SK-N-SH treated with all-trans-retinoic acid at 6 μM for 48 hours (cell line): Measurements from ENCODE around the gene GSG1L.

Experiments used
- ATAC-seq: fragments of 200-7000 bp; cut with Tn5 transposase; 3 replicates; pipeline ENCODE4 v1.9.1; 2020; ENCODE audit warnings: mild to moderate bottlenecking, moderate library complexity
- ARNTL ChIP-seq: fragments of 450-650 bp; formaldehyde crosslinking; IDR thresholded peaks from 2 replicates; pipeline ENCODE4 v1.5.0; 2020; ENCODE audit warnings: low read depth, mild to moderate bottlenecking, moderate library complexity, borderline replicate concordance
- BACH2 ChIP-seq: fragments of 250-450 bp; sonication (Bioruptor Pico); IDR thresholded peaks from 2 replicates; pipeline ENCODE4 v1.9.0; 2021; ENCODE audit warnings: mild to moderate bottlenecking, borderline replicate concordance
- ESRRG ChIP-seq: fragments of 250-450 bp; sonication (Bioruptor Pico); IDR thresholded peaks from 2 replicates; pipeline ENCODE4 v1.6.1; 2021; ENCODE audit warnings: mild to moderate bottlenecking
- ISL1 ChIP-seq: fragments of 250-450 bp; sonication (Bioruptor Pico); IDR thresholded peaks from 2 replicates; pipeline ENCODE4 v2.1.2; 2022; ENCODE audit warnings: mild to moderate bottlenecking, moderate library complexity
- OSR1 ChIP-seq: fragments of 250-450 bp; sonication (Bioruptor Pico); IDR thresholded peaks from 2 replicates; pipeline ENCODE4 v1.8.0; 2022; ENCODE audit warnings: moderate library complexity, mild to moderate bottlenecking, inconsistent platforms
- PPARA ChIP-seq: fragments of 250-450 bp; sonication (Bioruptor Pico); IDR thresholded peaks from 2 replicates; pipeline ENCODE4 v1.5.0; 2020; ENCODE audit warnings: mild to moderate bottlenecking, borderline replicate concordance
- RARB ChIP-seq: fragments of 250-450 bp; sonication (Bioruptor Pico); IDR thresholded peaks from 2 replicates; pipeline ENCODE4 v1.8.0; 2021; ENCODE audit warnings: mild to moderate bottlenecking, moderate library complexity
- SNAI2 ChIP-seq: fragments of 250-450 bp; sonication (Bioruptor Pico); IDR thresholded peaks from 2 replicates; pipeline ENCODE4 v1.5.0; 2020; ENCODE audit warnings: mild to moderate bottlenecking, moderate library complexity
- TOX ChIP-seq: fragments of 250-450 bp; sonication (Bioruptor Pico); IDR thresholded peaks from 2 replicates; pipeline ENCODE4 v1.8.0; 2021; ENCODE audit warnings: mild to moderate bottlenecking, moderate library complexity, borderline replicate concordance
- ZC3H10 ChIP-seq: fragments of 250-450 bp; sonication (Bioruptor Pico); IDR thresholded peaks from 2 replicates; pipeline ENCODE4 v1.5.1; 2021; ENCODE audit warnings: mild to moderate bottlenecking, moderate library complexity
- ZFP3 ChIP-seq: fragments of 250-450 bp; sonication (Bioruptor Pico); IDR thresholded peaks from 2 replicates; pipeline ENCODE4 v1.5.0; 2020; ENCODE audit warnings: mild to moderate bottlenecking, moderate library complexity
- ZNF565 ChIP-seq: fragments of 450-650 bp; formaldehyde crosslinking; conservative IDR thresholded peaks from 2 replicates; pipeline ENCODE4 v1.5.0; 2020; ENCODE audit warnings: low read depth, mild to moderate bottlenecking, moderate library complexity
- ZNF70 ChIP-seq: fragments of 450-650 bp; formaldehyde crosslinking; IDR thresholded peaks from 2 replicates; pipeline ENCODE4 v1.5.0; 2020; ENCODE audit warnings: mild to moderate bottlenecking, moderate library complexity
- ZNF8 ChIP-seq: fragments of 450-650 bp; formaldehyde crosslinking; IDR thresholded peaks from 2 replicates; pipeline ENCODE4 v1.5.0; 2020; ENCODE audit warnings: mild to moderate bottlenecking, moderate library complexity
- TF ChIP-seq, protein P1 (sequence below): fragments of 250-450 bp; sonication (Bioruptor Pico); IDR thresholded peaks from 2 replicates; pipeline ENCODE4 v1.5.1; 2021; ENCODE audit warnings: mild to moderate bottlenecking, moderate library complexity
- TF ChIP-seq, protein P2 (sequence below): fragments of 250-450 bp; sonication (Bioruptor Pico); IDR thresholded peaks from 2 replicates; pipeline ENCODE4 v1.8.0; 2021; ENCODE audit warnings: low read depth, mild to moderate bottlenecking, moderate library complexity, borderline replicate concordance
- TF ChIP-seq, protein P3 (sequence below): fragments of 250-450 bp; sonication (Bioruptor Pico); IDR thresholded peaks from 2 replicates; pipeline ENCODE4 v1.5.0; 2020; ENCODE audit warnings: mild to moderate bottlenecking, moderate library complexity
- TF ChIP-seq, protein P4 (sequence below): fragments of 250-450 bp; sonication (Bioruptor Pico); IDR thresholded peaks from 2 replicates; pipeline ENCODE4 v1.5.1; 2020; ENCODE audit warnings: low read depth, mild to moderate bottlenecking, moderate library complexity

GSG1L gene

DNA sequence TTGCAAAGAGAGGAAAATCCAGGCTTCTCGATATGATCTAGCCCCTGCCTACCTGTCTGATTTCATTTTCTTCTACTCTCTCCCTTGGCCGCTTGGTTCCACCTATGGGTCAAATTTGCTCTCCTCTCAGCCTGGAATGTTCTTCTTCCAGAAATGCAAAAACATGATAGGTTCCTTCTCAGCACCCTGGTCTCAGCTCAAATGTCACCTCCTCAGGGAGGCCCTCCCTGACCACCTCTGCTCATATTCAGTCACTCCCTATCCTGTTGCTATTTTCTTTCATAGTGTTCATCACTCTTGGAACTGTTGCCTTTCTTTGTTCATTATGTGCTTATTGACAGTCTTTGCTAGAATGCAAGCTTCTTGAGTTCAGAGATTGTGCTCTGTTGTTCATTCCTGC, 305.0 kb downstream of the GSG1L start:
- TF ChIP-seq ZNF8 (CRISPR knock-in tag), result no peak
- TF ChIP-seq RARB, result no peak
- TF ChIP-seq, protein P1, sequence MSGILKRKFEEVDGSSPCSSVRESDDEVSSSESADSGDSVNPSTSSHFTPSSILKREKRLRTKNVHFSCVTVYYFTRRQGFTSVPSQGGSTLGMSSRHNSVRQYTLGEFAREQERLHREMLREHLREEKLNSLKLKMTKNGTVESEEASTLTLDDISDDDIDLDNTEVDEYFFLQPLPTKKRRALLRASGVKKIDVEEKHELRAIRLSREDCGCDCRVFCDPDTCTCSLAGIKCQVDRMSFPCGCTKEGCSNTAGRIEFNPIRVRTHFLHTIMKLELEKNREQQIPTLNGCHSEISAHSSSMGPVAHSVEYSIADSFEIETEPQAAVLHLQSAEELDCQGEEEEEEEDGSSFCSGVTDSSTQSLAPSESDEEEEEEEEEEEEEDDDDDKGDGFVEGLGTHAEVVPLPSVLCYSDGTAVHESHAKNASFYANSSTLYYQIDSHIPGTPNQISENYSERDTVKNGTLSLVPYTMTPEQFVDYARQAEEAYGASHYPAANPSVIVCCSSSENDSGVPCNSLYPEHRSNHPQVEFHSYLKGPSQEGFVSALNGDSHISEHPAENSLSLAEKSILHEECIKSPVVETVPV (CRISPR knock-in tag), result no peak
- TF ChIP-seq, protein P2, sequence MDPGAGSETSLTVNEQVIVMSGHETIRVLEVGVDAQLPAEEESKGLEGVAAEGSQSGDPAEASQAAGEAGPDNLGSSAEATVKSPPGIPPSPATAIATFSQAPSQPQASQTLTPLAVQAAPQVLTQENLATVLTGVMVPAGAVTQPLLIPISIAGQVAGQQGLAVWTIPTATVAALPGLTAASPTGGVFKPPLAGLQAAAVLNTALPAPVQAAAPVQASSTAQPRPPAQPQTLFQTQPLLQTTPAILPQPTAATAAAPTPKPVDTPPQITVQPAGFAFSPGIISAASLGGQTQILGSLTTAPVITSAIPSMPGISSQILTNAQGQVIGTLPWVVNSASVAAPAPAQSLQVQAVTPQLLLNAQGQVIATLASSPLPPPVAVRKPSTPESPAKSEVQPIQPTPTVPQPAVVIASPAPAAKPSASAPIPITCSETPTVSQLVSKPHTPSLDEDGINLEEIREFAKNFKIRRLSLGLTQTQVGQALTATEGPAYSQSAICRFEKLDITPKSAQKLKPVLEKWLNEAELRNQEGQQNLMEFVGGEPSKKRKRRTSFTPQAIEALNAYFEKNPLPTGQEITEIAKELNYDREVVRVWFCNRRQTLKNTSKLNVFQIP (CRISPR knock-in tag), result no peak
- no peak for TF ChIP-seq ESRRG
- TF ChIP-seq, protein P3, sequence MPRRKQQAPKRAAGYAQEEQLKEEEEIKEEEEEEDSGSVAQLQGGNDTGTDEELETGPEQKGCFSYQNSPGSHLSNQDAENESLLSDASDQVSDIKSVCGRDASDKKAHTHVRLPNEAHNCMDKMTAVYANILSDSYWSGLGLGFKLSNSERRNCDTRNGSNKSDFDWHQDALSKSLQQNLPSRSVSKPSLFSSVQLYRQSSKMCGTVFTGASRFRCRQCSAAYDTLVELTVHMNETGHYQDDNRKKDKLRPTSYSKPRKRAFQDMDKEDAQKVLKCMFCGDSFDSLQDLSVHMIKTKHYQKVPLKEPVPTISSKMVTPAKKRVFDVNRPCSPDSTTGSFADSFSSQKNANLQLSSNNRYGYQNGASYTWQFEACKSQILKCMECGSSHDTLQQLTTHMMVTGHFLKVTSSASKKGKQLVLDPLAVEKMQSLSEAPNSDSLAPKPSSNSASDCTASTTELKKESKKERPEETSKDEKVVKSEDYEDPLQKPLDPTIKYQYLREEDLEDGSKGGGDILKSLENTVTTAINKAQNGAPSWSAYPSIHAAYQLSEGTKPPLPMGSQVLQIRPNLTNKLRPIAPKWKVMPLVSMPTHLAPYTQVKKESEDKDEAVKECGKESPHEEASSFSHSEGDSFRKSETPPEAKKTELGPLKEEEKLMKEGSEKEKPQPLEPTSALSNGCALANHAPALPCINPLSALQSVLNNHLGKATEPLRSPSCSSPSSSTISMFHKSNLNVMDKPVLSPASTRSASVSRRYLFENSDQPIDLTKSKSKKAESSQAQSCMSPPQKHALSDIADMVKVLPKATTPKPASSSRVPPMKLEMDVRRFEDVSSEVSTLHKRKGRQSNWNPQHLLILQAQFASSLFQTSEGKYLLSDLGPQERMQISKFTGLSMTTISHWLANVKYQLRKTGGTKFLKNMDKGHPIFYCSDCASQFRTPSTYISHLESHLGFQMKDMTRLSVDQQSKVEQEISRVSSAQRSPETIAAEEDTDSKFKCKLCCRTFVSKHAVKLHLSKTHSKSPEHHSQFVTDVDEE (CRISPR knock-in tag), result no peak
- TF ChIP-seq SNAI2 (CRISPR knock-in tag), result no peak
- TF ChIP-seq ZC3H10 (CRISPR knock-in tag), result no peak
- no peak for TF ChIP-seq BACH2 (CRISPR knock-in tag)
- no peak for TF ChIP-seq ZNF70 (CRISPR knock-in tag)
- no peak for TF ChIP-seq TOX (CRISPR knock-in tag)
- no peak for TF ChIP-seq ZFP3 (CRISPR knock-in tag)
- TF ChIP-seq PPARA, result no peak
- TF ChIP-seq OSR1, result no peak
- TF ChIP-seq, all 23 proteins: peak for 0

DNA sequence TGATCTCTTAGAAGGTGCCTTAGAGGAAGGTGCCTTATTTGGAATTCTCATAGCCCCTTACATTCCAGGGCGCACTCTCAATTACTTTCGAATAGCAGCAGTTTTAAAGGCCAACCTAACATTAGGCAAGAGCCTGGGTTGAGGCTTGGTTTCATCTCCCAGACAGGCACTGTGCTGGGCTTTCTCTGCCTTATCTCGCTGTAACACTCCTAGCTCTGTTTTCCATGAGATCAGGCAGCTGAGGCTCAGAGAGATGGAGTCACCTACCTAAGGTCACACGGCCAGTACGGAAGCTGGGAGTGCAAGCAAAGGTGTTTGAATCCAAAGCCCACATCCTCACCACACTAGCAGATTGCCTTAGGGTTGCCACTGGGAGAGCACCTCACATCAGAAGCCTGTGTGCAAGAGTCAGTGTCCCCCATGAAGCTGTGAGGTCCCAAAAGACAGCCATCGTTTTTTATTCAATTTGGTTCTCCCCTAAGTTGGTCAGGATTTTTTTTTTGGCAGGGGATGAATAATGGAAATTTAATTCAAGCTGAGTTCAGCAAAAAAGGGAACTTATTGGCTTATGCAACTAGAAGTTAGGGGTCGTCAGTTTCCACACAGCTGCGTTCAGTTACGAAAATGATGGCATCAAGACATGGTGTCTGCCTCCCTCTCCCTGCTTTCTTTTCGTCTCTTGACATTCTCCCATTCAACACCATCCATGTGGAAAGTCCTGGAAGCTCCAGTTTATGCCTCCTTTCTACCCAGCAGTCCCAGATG, 307.1 kb downstream of the GSG1L start:
- TF ChIP-seq, protein P2 (CRISPR knock-in tag), result no peak
- no peak for TF ChIP-seq BACH2 (CRISPR knock-in tag)
- TF ChIP-seq ISL1 (CRISPR knock-in tag), result no peak
- TF ChIP-seq ESRRG, result no peak
- ATAC-seq, result no peak

More for the DNA sequence above, 305.0 kb downstream of the GSG1L start:
- ATAC-seq, result no peak

DNA sequence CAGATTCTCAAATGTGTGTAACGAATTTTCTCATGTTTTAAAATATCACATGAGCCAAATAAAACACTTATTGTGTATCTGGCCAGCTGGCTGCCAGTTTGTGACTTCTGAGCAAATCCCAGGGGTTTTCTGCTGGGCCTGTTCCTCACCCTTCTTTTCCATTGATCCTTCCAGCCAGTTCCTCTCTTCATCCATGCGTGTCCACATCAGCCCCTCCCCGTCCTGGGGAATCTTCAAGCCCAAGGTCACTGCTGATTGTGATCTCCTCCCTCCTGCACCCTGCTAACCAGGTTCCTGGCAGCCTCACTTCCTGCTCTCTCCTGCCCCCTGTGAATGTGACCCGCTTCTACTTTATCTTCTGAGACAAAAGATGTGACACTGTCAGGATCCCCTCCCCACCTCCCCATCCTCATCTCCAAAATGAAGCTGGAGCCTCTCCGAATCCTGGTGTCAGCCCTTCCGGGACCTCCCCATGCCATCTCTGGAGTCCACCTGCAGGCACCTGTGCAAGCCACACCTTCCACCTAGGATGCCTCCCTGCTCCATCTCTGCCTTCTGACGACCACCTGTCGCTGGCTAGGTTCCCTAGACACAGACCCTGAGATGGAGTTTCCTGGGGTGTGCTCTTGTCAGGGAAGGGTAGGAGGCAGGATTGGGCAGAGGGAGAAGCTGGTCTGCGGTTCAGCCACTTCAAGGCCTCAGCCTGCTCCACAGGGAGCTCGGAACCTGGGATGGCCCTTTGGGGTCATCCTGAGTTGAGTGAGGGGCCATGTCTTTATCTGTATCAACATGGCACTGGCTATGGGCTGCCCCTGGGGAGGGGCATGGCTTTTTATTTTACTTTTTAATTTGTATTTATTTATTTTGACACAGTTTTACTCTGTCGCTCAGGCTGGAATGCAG, 308.5 kb downstream of the GSG1L start:
- no peak for ATAC-seq
- TF ChIP-seq, protein P4, sequence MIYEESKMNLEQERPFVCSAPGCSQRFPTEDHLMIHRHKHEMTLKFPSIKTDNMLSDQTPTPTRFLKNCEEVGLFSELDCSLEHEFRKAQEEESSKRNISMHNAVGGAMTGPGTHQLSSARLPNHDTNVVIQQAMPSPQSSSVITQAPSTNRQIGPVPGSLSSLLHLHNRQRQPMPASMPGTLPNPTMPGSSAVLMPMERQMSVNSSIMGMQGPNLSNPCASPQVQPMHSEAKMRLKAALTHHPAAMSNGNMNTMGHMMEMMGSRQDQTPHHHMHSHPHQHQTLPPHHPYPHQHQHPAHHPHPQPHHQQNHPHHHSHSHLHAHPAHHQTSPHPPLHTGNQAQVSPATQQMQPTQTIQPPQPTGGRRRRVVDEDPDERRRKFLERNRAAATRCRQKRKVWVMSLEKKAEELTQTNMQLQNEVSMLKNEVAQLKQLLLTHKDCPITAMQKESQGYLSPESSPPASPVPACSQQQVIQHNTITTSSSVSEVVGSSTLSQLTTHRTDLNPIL (CRISPR knock-in tag), result no peak
- TF ChIP-seq, protein P2 (CRISPR knock-in tag), result no peak
- TF ChIP-seq ESRRG (no peak), ISL1 (CRISPR knock-in tag) (no peak), TOX (CRISPR knock-in tag) (no peak), ZNF8 (CRISPR knock-in tag) (no peak), ZNF565 (CRISPR knock-in tag) (no peak), RARB (no peak), ZNF70 (CRISPR knock-in tag) (no peak), ZFP3 (CRISPR knock-in tag) (no peak), OSR1 (no peak), ARNTL (CRISPR knock-in tag) (no peak)
- TF ChIP-seq, protein P1 (CRISPR knock-in tag), result no peak
- TF ChIP-seq, protein P3 (CRISPR knock-in tag), result no peak
